GM13977 (cell line): ENCODE results near the gene AS3MT.

ENCODE experiments used
- DNase-seq: peaks from one replicate; pipeline ENCODE4 v3.0.0; 2012; ENCODE audit warnings: low spot score
- CTCF ChIP-seq: IDR thresholded peaks from 2 replicates; pipeline ENCODE4 v1.5.1; 2012; ENCODE audit warnings: mild to moderate bottlenecking, control low read depth; ENCODE audit not compliant: insufficient read depth; ENCODE audit errors: extremely low read depth, missing control alignments
- in situ Hi-C: fragments of 300-500 bp; cut with MboI; formaldehyde crosslinking; loops from one replicate; pipeline ENCODE4 v1.12.0; 2022; ENCODE audit warnings: low sequenced_read_pairs, low pct_unique_long_range_greater_than_20kb, mixed read lengths, inconsistent platforms; ENCODE audit not compliant: unreplicated experiment

AS3MT gene

GRCh38 chr10:102906507-102906906, 37.2 kb downstream of the AS3MT start:
- in situ Hi-C loops = no loop called here
- DNase-seq = no peak
- TF ChIP-seq CTCF = no peak

- in situ Hi-C loops = no loop called here
- no peak for TF ChIP-seq CTCF
- no peak for DNase-seq
Measured at GRCh38 chr10:102914781-102915180, 45.5 kb downstream of the AS3MT start.

GRCh38 chr10:102916173-102916572, 46.9 kb downstream of the AS3MT start:
- no peak for DNase-seq
- in situ Hi-C loops = no loop called here

GRCh38 chr10:102917314-102917961, 48.2 kb downstream of the AS3MT start:
- in situ Hi-C loops = no loop called here
- DNase-seq = peak; percentile 81
- TF ChIP-seq CTCF = peak; percentile 99

More at GRCh38 chr10:102916173-102916572, 46.9 kb downstream of the AS3MT start:
- no peak for TF ChIP-seq CTCF

GRCh38 chr10:102917962-102918816, 48.9 kb downstream of the AS3MT start, which contains the start of gene CNNM2:
TSS of gene CNNM2 (plus strand) at chr10:102918294. CDS start at chr10:102918481, 187 bp downstream.
- peak; percentile 97 for DNase-seq
- no peak for TF ChIP-seq CTCF
- in situ Hi-C loops = no loop called here

- DNase-seq = peak; percentile 54
- peak; percentile 16 for TF ChIP-seq CTCF
- in situ Hi-C loops = no loop called here
Measured at GRCh38 chr10:102918817-102919245, 49.6 kb downstream of the AS3MT start.
